ENCODE results near the gene AKR1D1. TPM values are rescaled to one million over a fixed set of nuclear protein-coding genes. Genes with fewer than 3 reads are reported as not detected.

Gene AKR1D1
- total and polyA plus RNA-seq, 2 of the 13 experiments (the other 11 are each of a cell fraction or from before 2014, with no cell fraction given), result 6.9 to 37.0 TPM

- TF ChIP-seq ZBED4 (CRISPR knock-in tag; IDR thresholded peaks at IDR 0.05; ENCODE audit: borderline replicate concordance) (peak; percentile 46; the same call in 1 of the 2 replicates), CHD2 (IDR thresholded peaks at IDR 0.05; ENCODE audit: low read depth, low read length) (no peak), CERS6 (CRISPR knock-in tag; IDR thresholded peaks at IDR 0.05) (no peak), TCF12 (IDR thresholded peaks at IDR 0.05) (no peak), TCF12 (CRISPR knock-in tag; IDR thresholded peaks at IDR 0.05) (0 out of 2 replicates have a peak, but pooled peaks have one; percentile 66), ZNF264 (CRISPR knock-in tag; IDR thresholded peaks at IDR 0.05) (no peak), REL (CRISPR knock-in tag; conservative IDR thresholded peaks at IDR 0.05) (no peak), NFKB2 (CRISPR knock-in tag; IDR thresholded peaks at IDR 0.05; ENCODE audit: borderline replicate concordance) (no peak), NAIF1 (CRISPR knock-in tag; IDR thresholded peaks at IDR 0.05; ENCODE audit: borderline replicate concordance) (0 out of 2 replicates have a peak, but pooled peaks have one; percentile 32), SIN3B (IDR thresholded peaks at IDR 0.05; ENCODE audit: low read length) (no peak), TGIF2 (CRISPR knock-in tag; IDR thresholded peaks at IDR 0.05) (no peak), NR1H2 (CRISPR knock-in tag; IDR thresholded peaks at IDR 0.05; ENCODE audit: borderline replicate concordance, low read depth) (no peak), CREBL2 (CRISPR knock-in tag; IDR thresholded peaks at IDR 0.05; ENCODE audit: borderline replicate concordance) (no peak), SMARCE1 (IDR thresholded peaks at IDR 0.05; ENCODE audit: borderline replicate concordance) (no peak), IRF2 (CRISPR knock-in tag; IDR thresholded peaks at IDR 0.05) (no peak), MED1 (CRISPR knock-in tag; IDR thresholded peaks at IDR 0.05) (peak; percentile 87), TEF (CRISPR knock-in tag; IDR thresholded peaks at IDR 0.05) (no peak), ZBTB4 (CRISPR knock-in tag; IDR thresholded peaks at IDR 0.05; ENCODE audit: borderline replicate concordance) (no peak), PLSCR1 (CRISPR knock-in tag; IDR thresholded peaks at IDR 0.05; ENCODE audit: borderline replicate concordance) (no peak), GTF3A (CRISPR knock-in tag; conservative IDR thresholded peaks at IDR 0.05) (no peak)
Observed at GRCh38 chr7:138151731-138152577, 75.7 kb downstream of the AKR1D1 start (continued).

All from HepG2 (cell line).